Measurements from ENCODE around the gene TSPAN10.

Gene TSPAN10

DNA sequence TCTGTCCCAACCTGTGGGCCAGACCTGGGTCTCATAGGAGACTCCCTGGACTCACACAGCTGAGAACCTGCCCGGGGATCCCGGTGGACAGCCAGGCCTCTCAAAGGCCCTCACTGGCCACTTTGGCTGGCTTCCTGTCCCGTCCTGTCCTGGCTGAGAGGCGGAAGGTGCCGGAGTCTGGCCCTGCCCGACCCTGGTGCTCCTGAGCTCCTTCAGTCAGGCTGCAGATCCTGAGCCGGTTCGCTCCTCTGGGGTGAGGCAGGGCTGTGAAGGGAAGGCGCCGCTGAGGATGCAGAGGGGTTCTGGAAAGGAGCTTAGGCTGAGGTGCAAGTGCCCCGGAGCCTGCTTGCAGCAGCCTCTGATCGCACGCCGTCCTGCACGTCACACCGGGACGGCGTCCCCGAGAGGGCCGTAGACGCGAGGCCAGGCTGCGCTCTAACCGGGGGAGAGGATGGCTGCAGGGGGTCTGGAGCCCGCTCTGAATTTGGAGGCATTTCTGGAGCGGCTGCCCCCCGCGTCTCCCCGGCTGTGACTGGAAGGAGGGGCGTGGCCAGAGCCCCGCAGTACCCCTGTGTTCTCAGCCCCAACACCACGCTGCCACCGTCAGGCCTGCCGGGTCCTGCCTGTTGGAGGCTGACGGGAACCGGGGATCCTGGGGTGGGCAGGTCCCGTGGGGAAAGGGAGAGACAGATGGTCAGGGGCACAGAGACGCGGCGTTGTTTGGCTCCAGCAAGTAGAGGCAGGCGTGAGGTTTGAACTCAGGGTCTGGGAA, 51.0 kb downstream of the TSPAN10 start:
- no peak for DNase-seq (ENCODE audit: low spot score)

DNA sequence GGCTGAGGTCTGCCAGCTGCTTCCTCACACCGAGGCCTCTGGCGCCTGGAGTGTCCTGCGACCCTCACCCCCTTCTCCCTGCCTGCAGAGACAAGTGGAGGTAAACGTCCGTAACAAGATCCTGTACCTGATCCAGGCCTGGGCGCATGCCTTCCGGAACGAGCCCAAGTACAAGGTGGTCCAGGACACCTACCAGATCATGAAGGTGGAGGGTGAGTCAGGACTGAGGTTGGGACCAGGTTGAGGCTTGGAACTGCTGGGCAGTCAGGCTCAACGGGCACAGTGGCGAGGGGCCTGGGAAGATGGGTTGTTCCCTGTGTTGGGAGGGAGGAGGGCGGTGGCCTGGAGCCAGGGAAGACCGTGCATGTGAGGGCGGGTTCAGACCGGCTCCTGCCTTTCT, 51.6 kb downstream of the TSPAN10 start:
- no peak for DNase-seq (ENCODE audit: low spot score)

DNA sequence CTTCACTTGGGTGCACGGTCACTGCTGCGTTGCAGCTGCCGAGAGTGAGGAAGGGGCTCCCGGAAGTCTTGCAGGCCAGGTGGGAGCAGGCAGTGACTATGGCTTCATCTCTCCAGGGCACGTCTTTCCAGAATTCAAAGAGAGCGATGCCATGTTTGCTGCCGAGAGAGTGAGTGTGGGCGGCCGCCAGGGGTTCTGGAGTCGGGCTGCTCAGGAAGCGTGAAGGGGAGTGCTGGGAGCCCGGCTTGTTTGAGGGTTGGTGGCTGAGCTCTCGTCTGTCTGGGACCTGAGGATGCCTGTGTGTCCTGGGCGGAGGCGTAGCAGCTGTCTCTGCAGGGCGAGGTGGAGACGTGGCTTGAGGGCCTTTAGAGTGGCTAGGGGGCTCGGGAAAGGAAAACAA, 53.1 kb downstream of the TSPAN10 start:
- DNase-seq (ENCODE audit: low spot score) = no peak

DNA sequence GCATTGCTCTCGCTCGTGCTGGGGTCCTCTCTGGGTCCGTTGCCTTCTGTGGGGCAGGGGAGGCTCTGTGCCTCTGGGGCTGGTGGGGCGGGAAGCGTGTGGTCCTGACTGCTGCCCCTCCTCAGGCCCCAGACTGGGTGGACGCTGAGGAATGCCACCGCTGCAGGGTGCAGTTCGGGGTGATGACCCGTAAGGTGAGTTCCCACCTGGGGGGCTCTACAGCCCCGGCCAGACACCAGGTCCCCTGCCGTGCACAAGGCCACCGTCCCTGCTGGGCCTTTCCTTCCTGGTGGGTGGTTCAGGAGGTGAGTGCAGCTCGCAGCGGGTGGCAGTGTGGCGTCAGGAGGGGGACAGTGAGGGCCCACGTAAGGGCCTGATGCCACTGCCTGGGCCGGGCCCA, 53.6 kb downstream of the TSPAN10 start:
- no peak for DNase-seq (ENCODE audit: low spot score)

GRCh38 chr17:81691196-81691595, 54.2 kb downstream of the TSPAN10 start:
- DNase-seq (ENCODE audit: low spot score) = no peak

DNA sequence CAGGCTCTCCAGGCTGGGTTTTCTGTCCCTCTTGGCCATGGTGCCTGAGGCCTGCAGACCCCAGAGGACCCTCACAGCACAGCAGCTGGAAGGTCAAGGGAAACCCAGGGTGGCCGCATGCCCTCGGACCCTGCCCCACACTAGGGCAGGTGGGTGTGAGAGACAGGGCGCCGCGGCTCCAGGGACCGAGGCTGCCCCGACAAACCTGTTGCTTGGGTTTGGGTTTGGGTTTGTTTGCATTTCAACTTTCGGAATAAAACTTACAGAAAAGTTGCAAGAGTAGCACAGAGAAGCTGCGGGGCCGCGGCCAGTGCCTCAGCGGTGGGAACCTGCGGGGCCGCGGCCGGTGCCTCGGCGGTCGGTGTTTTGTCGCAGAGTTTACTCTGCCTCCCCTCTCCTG, 54.6 kb downstream of the TSPAN10 start:
- no peak for DNase-seq (ENCODE audit: low spot score)

DNA sequence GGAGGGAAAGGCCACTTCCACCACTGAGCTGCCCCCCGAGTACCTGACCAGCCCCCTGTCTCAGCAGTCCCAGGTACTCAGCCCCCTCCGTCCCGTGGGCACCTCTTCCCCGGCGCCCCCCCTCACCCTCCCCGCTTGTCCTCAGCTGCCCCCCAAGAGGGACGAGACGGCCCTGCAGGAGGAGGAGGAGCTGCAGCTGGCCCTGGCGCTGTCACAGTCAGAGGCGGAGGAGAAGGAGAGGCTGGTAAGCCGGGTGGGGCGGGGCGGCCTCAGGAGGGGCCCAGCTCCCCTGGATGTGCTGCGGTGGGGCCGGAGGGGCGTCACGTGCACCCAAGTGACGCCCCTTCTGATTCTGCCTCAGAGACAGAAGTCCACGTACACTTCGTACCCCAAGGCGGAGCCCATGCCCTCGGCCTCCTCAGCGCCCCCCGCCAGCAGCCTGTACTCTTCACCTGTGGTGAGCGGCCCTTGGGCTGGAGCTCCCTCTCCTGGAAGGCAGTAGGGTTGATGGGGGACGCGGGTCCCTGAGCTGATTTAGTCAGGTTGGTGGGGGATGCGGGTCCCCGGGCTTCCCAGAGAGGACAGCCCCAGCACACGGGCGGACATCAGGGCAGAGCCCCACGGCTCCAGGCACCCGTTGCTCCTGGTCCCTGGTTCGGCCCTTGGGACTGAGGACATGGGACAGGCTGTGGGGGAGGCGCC, 56.7 kb downstream of the TSPAN10 start:
- no peak for DNase-seq (ENCODE audit: low spot score)

DNA sequence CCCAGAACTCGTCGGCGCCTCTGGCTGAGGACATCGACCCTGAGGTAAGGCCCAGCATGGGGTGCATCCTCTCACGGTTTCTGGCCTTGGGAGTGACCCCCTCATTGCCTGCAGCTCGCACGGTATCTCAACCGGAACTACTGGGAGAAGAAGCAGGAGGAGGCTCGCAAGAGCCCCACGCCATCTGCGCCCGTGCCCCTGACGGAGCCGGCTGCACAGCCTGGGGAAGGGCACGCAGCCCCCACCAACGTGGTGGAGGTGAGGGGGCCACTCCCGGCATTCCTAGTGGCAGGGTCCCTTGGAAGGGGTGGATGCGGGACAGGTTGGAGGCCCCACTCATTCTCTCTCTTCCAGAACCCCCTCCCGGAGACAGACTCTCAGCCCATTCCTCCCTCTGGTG, 57.8 kb downstream of the TSPAN10 start:
- DNase-seq (ENCODE audit: low spot score) = no peak

- DNase-seq (ENCODE audit: low spot score) = no peak
Measured at GRCh38 chr17:81695211-81695610, 58.2 kb downstream of the TSPAN10 start.

DNA sequence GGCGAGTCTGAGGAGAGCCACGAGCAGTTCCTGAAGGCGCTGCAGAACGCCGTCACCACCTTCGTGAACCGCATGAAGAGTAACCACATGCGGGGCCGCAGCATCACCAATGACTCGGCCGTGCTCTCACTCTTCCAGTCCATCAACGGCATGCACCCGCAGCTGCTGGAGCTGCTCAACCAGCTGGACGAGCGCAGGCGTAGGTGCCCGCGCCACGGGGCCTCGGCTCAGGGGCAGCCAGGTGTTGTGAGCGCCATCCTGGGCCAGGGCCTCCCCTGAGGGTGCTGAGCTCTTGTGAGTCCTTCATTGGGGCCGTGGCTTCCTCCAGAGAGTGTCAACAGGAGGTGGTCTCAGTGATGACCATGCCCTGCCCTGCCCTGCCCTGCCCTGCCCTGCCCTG, 58.8 kb downstream of the TSPAN10 start:
- DNase-seq (ENCODE audit: low spot score) = no peak

GRCh38 chr17:81696218-81696941, 59.4 kb downstream of the TSPAN10 start:
- DNase-seq (ENCODE audit: low spot score) = no peak

- DNase-seq (ENCODE audit: low spot score) = no peak
Measured at GRCh38 chr17:81697261-81698044, 60.5 kb downstream of the TSPAN10 start.
